Activated T-cell treated with anti-CD3 and anti-CD28 coated beads, Interleukin-2, amount 50 U/mL, for 72 hours (primary cell): Measurements from ENCODE around the gene TUBGCP2. TPM values are rescaled to one million over a fixed set of nuclear protein-coding genes. Genes with fewer than 3 reads are reported as not detected.

Experiments
- ATAC-seq, 2 donors: fragments of 150-1000 bp; cut with Tn5 transposase; replicated peaks in 1 of 2; 2 replicates each; pipeline ENCODE4 v1.10.0; 2021; ENCODE audit warnings: moderate library complexity in 2 of 2, mild to moderate bottlenecking in 1 of 2
- DNase-seq, 2 donors: peaks; one replicate each; pipeline ENCODE4 v3.0.0; 2021 to 2022; ENCODE audit warnings: mixed read lengths in 1 of 2
- H3K27ac Mint-ChIP-seq: one replicate; pipeline ENCODE4 v1.8.0; 2022; ENCODE audit warnings: mild to moderate bottlenecking, moderate library complexity, mixed read lengths
- H3K27me3 Mint-ChIP-seq: one replicate; pipeline ENCODE4 v1.8.0; 2022; ENCODE audit warnings: low read depth, mixed read lengths
- H3K36me3 Mint-ChIP-seq, 2 donors: one replicate each; pipeline ENCODE4 v1.8.0; 2022; ENCODE audit warnings: mixed read lengths in 2 of 2, mild to moderate bottlenecking in 1 of 2; ENCODE audit not compliant: insufficient read depth in 2 of 2
- H3K4me1 Mint-ChIP-seq: one replicate; pipeline ENCODE4 v1.8.0; 2022; ENCODE audit warnings: low read depth, mixed read lengths
- H3K4me3 Mint-ChIP-seq, 2 donors: one replicate each; pipeline ENCODE4 v1.8.0; 2022; ENCODE audit warnings: mild to moderate bottlenecking in 2 of 2, mixed read lengths in 2 of 2, moderate library complexity in 2 of 2
- H3K9me3 Mint-ChIP-seq, 2 donors: one replicate each; pipeline ENCODE4 v1.8.0; 2022; ENCODE audit warnings: mixed read lengths in 2 of 2
- total RNA-seq, 2 donors: library from RNA; stranded (reverse); gene quantifications; one replicate each; pipeline ENCODE4 v1.2.3, GENCODE V29; 2022

Gene TUBGCP2
- 10 to 100 TPM; 50.9 to 51.2 TPM for total RNA-seq

- peaks cover 4 to 5% of the 10 kb centered on the region in 2 donors for H3K36me3 Mint-ChIP-seq
- peak; percentile 91 to 94 for DNase-seq
- peak; percentile 85 to 87 for ATAC-seq
- H3K27me3 Mint-ChIP-seq, result no peaks in the 10 kb centered on the region
- peaks cover 32% of the 10 kb centered on the region for H3K4me1 Mint-ChIP-seq
- peak within 1 kb of the TSS; percentile 99 for H3K27ac Mint-ChIP-seq
- no peaks in the 10 kb centered on the region for H3K9me3 Mint-ChIP-seq
- H3K4me3 Mint-ChIP-seq, result peak within 1 kb of the TSS; percentile 97 to 98
Observed at GRCh38 chr10:133308421-133309099, at the start of gene TUBGCP2, which contains the start of gene ZNF511. TSS of gene TUBGCP2 (minus strand) at chr10:133308872. CDS start at chr10:133302941, 5,931 bp downstream. TSS of gene ZNF511 (plus strand) at chr10:133308914. CDS start at chr10:133308944, 30 bp downstream.

GRCh38 chr10:133357285-133358161 lies 48.9 kb upstream of the TUBGCP2 start, which contains the start of gene FUOM:
TSS of gene FUOM (minus strand) at chr10:133358019. CDS start at chr10:133358007, 12 bp downstream.
- peak; percentile 92 for ATAC-seq
- H3K36me3 Mint-ChIP-seq, result peaks cover 0 to 3% of the 10 kb centered on the region in 2 donors
- no peak within 1 kb of the TSS for H3K27ac Mint-ChIP-seq
- H3K4me3 Mint-ChIP-seq, result peak within 1 kb of the TSS; percentile 79 to 83
- H3K9me3 Mint-ChIP-seq, result no peaks in the 10 kb centered on the region
- H3K27me3 Mint-ChIP-seq, result no peaks in the 10 kb centered on the region
- peak; percentile 79 to 80 for DNase-seq
- H3K4me1 Mint-ChIP-seq, result peaks cover 14% of the 10 kb centered on the region

DNA sequence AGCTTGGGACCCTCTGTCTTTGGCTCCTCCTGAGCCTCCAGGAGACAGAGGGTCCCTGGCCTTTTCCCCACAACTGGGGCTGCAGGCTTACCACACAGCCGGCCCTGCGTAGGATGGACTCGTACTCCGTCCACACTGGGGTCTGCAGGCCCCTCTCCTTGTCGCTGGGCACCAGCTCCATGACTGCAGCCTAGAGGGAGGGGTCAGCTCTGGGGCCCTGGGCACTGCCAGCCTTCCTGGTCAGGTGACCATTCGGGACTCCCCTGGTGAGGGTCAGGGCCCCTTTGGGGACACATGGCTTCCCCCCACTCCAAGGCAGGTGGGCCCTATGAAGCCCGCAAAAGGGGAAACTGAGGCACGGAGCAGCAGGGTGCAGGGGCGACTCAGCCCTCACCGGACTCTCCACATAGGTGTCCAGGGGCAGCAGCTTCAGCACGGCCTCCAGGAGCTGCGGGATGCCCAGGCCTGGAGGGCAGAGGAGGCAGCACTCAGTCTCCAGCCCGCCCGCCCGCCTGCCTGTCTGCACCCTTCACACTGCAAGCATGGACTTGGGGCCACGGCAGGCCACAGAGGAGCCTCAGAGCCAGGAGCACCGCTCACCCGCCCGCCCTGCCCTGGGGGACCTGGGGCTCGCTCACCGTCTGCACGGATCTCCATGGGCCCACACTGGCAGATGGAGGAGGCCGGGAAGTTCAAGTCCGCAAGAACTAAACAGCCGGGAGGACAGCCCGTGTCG lies 48.0 kb upstream of the TUBGCP2 start:
- H3K27ac Mint-ChIP-seq, result no peak overlapping the region
- peak overlapping the region; percentile 79 to 83 for H3K4me3 Mint-ChIP-seq
- DNase-seq, result no peak
- peaks cover 9% of the 10 kb centered on the region for H3K4me1 Mint-ChIP-seq
- no peak for ATAC-seq
- H3K27me3 Mint-ChIP-seq, result no peaks in the 10 kb centered on the region
- H3K9me3 Mint-ChIP-seq, result no peaks in the 10 kb centered on the region
- H3K36me3 Mint-ChIP-seq, result no peaks in the 10 kb centered on the region

DNA sequence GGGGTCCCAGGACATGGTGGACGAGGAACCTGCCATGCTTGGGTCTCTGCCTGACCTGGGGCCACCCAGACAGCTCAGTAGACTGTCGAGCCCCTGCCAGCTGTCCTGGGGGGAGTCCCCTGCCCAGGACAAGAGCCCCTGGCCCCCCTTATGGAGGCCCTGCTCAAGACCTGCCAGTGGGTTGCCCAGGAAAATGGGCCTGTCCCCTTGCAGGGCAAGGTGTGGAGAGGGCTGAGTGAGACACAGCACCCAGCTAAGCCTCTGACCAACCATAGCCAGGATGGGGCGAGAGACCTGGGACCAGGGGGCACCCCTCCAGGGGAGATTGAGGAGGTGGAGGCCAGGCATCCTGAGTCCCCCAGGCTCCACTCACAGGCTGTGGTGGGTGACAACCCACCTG lies 47.3 kb upstream of the TUBGCP2 start:
- Mint-ChIP-seq H3K4me1 (peaks cover 7% of the 10 kb centered on the region), H3K27ac (no peak overlapping the region), H3K36me3 (no peaks in the 10 kb centered on the region), H3K9me3 (no peaks in the 10 kb centered on the region), H3K4me3 (peak overlapping the region; percentile 69 to 71), H3K27me3 (no peaks in the 10 kb centered on the region)
- ATAC-seq, result no peak
- no peak for DNase-seq

DNA sequence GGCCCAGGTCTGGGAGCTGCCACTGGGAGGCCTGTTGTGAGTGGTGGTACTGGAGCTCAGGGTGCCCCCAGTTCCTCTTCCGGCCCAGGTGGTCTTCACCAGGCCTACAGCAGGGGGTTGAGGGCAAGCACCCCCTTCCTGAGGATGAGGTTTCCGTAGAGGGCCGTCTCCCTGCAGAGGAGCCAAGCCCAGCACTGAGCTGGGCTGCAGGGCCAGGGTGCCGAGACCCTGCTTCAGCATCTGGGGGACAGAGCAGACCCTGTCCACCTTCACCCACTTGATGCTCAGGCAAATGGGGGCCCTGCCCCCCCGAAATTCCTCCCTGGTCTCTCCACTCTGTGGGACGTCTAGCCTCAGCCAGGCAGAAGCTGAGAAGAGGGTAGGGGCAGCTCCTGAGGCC lies 46.6 kb upstream of the TUBGCP2 start:
- H3K4me3 Mint-ChIP-seq, result no peak overlapping the region
- no peak for ATAC-seq

DNA sequence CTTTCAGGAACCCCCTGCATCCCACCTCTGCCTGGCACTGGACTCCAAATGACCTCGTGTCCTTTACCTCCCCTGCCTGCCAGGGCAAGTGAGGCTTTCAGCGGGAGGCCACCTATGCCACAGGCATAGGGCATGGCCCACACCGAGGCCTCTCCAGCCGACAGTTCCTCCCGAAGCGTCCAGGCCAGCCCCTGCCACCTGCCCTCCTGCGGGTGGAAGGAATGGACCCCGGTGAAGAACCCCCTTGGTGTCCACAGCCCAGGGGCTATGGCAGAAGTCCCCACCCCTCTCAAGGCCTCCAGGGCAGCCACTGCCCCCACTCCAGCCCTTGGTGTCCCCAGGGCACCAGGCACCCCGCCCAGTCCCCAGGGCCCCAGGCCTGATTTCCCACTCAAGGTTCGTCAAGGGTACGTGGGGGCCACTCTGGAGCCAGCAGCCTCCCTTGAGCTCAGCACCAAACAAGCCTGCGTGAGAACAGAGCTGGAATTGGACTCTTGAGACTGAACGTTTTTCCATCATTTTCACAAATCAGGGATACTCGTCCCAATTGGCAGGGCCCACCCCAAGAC lies 46.1 kb upstream of the TUBGCP2 start:
- Mint-ChIP-seq H3K27me3 (no peaks in the 10 kb centered on the region), H3K4me1 (peaks cover 7% of the 10 kb centered on the region), H3K9me3 (no peaks in the 10 kb centered on the region), H3K27ac (no peak overlapping the region), H3K4me3 (no peak overlapping the region), H3K36me3 (no peaks in the 10 kb centered on the region)
- ATAC-seq (no peak), DNase-seq (no peak)

More for the DNA sequence above, 46.6 kb upstream of the TUBGCP2 start:
- peaks cover 7% of the 10 kb centered on the region for H3K4me1 Mint-ChIP-seq
- no peaks in the 10 kb centered on the region for H3K27me3 Mint-ChIP-seq
- H3K27ac Mint-ChIP-seq, result no peak overlapping the region
- no peaks in the 10 kb centered on the region for H3K9me3 Mint-ChIP-seq
- H3K36me3 Mint-ChIP-seq, result no peaks in the 10 kb centered on the region
- DNase-seq, result no peak

GRCh38 chr10:133353988-133354605 lies 45.4 kb upstream of the TUBGCP2 start:
- H3K4me3 Mint-ChIP-seq, result no peak overlapping the region
- H3K27me3 Mint-ChIP-seq, result peaks cover 4% of the 10 kb centered on the region
- no peaks in the 10 kb centered on the region for H3K9me3 Mint-ChIP-seq
- H3K27ac Mint-ChIP-seq, result no peak overlapping the region
- DNase-seq (no peak), ATAC-seq (no peak)
- no peaks in the 10 kb centered on the region for H3K36me3 Mint-ChIP-seq
- peaks cover 11% of the 10 kb centered on the region for H3K4me1 Mint-ChIP-seq

DNA sequence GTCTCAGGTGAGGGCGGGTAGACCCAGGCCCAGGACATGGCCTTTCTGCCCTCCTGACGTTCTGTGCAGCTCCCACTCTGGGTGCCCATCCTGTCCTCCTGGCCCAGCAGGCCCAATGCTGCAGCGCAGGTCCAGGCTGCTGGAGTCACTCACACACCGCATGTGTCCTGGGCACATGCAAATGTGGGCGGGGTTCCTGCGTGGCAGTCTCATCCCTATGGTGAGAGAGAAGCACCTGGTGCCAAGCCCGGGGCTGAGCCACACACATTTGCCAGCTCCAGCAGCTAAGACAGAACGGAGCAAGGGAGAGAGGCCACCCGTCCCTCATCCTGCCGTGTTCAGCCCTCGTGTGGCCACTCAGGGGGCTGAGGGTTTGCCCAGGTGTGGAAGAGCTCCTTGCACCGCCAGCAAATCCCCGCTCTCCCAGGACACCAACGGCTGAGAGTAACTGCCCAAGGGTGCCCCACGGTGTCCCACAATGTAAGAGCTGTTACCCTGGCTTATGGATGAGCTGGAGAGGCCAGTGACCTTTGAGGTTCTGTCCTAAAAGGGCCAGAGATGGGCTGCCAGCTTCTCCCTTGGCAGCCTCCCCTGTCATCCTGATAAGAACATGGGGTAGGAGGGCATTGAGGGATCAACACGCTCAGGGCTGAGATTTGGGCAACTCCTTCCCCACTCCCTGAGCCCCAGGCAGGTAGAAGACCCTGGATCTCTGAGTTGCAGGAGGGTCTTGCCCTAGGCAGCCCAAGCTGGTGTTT lies 44.7 kb upstream of the TUBGCP2 start:
- Mint-ChIP-seq H3K4me3 (no peak overlapping the region), H3K27me3 (peaks cover 8% of the 10 kb centered on the region), H3K4me1 (peaks cover 14% of the 10 kb centered on the region), H3K36me3 (no peaks in the 10 kb centered on the region), H3K27ac (no peak overlapping the region), H3K9me3 (no peaks in the 10 kb centered on the region)
- ATAC-seq (no peak), DNase-seq (no peak)

DNA sequence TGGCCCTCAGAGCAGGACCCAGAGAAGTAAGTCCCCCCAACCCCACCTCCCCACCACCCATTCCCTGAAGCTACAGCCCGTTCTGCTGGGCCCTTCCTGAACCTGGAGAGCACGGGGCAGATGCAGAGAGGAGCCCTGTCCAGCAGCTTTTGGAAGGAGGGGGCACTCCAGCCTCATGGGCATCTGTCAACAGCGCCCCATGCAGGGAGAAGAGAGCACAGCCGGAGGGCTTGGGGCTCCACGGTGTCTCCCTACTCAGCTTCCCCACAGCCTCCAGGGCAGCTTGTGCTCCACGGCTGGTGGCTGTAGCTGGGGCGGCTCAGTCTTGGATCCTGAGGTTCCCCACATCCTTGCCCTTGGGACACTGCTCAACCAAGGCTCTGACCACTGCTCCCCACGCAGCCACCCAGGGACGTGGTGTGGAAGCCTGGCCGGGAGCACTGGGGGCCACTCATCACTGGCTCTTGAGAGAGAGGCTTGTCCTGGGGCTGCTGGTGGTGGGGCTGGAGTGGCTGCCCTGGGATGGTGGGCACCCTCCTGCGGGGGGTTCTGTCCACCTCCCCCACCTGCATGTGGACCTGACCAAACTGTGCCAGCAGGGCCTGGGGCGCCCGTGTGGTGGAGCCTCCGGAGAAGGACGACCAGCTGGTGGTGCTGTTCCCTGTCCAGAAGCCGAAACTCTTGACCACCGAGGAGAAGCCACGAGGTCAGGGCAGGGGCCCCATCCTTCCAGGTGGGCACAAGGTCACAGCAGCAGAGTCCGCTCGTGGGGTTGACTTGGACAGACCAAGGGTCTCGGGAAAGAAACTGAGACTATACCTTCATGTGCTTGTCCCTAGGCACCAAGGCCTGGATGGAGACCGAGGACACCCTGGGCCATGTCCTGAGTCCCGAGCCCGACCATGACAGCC lies 43.0 kb upstream of the TUBGCP2 start:
- no peaks in the 10 kb centered on the region for H3K36me3 Mint-ChIP-seq
- H3K4me3 Mint-ChIP-seq, result no peak overlapping the region
- no peaks in the 10 kb centered on the region for H3K9me3 Mint-ChIP-seq
- DNase-seq, result no peak
- no peak for ATAC-seq
- no peak overlapping the region for H3K27ac Mint-ChIP-seq
- peaks cover 14% of the 10 kb centered on the region for H3K4me1 Mint-ChIP-seq
- peaks cover 8% of the 10 kb centered on the region for H3K27me3 Mint-ChIP-seq

DNA sequence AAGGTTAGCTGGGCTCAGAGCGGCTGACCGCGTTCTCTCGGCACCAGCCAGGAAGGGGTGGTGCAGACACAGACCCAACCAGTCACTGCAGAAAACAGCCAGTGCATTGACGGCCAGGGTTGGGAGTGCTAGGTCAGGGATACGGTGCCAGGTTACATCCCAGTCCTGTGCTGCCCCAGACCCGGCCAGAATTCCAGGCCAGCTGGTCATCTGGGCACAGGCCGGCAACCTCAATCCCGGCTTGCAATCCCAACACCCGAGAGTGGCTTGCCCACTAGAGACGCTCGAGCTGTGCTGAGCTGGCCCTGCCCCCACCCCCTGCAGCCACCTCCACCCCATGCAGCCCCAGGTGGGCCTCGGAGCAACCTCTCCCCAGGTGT lies 42.3 kb upstream of the TUBGCP2 start:
- H3K9me3 Mint-ChIP-seq, result no peaks in the 10 kb centered on the region
- no peaks in the 10 kb centered on the region for H3K36me3 Mint-ChIP-seq
- H3K4me1 Mint-ChIP-seq, result peaks cover 8% of the 10 kb centered on the region
- no peak overlapping the region for H3K4me3 Mint-ChIP-seq
- ATAC-seq (no peak), DNase-seq (no peak)
- no peak overlapping the region for H3K27ac Mint-ChIP-seq
- peaks cover 12% of the 10 kb centered on the region for H3K27me3 Mint-ChIP-seq

- H3K36me3 Mint-ChIP-seq, result no peaks in the 10 kb centered on the region
- H3K4me1 Mint-ChIP-seq, result peaks cover 6% of the 10 kb centered on the region
- H3K4me3 Mint-ChIP-seq, result no peak overlapping the region
- no peaks in the 10 kb centered on the region for H3K9me3 Mint-ChIP-seq
- DNase-seq (no peak), ATAC-seq (no peak)
- H3K27ac Mint-ChIP-seq, result no peak overlapping the region
- peaks cover 17% of the 10 kb centered on the region for H3K27me3 Mint-ChIP-seq
Observed at GRCh38 chr10:133350283-133350949, 41.7 kb upstream of the TUBGCP2 start.
